IMR-90 (cell line): ENCODE results near the gene CARD10. TPM values are rescaled to one million over a fixed set of nuclear protein-coding genes. Genes with fewer than 3 reads are reported as not detected.
A peak's percentile ranks its signal among the peaks of the same experiment; 100 is the strongest.

Experiments
- ATAC-seq: fragments of 200-7000 bp; cut with Tn5 transposase; 2 replicates; pipeline ENCODE4 v1.9.1; 2020; ENCODE audit warnings: low read depth, mild to moderate bottlenecking, moderate library complexity
- BruUV-seq: library from RNA; stranded (reverse); fragments of 400-500 nt; replicated peaks from 2 replicates; lab custom pipeline; 2021; lab: Mats Ljungman, UMichigan
- CTCF ChIA-PET: fragments of 300-600 bp; formaldehyde crosslinking; extraction: SDS; loops from one replicate; lab custom pipeline; 2021; ENCODE audit warnings: antibody characterized with exemption; lab: Yijun Ruan, JAX
- POLR2A ChIA-PET: fragments of 300-600 bp; sonication (Branson Sonifier 250); formaldehyde crosslinking; loops from one replicate; lab custom pipeline; 2022; ENCODE audit warnings: antibody characterized with exemption; ENCODE audit not compliant: unreplicated experiment; lab: Charles Lee
- DNase-seq: peaks from one replicate; pipeline ENCODE4 v3.0.0; 2013
- H2AFZ ChIP-seq: replicated peaks from 2 replicates; pipeline ENCODE3; 2013; ENCODE audit warnings: low read length, mild to moderate bottlenecking; ENCODE audit not compliant: poor library complexity
- H2AK5ac ChIP-seq: 2 replicates; pipeline ENCODE4 v1.6.1; 2013; ENCODE audit warnings: low read depth, low read length, inconsistent platforms
- H2AK9ac ChIP-seq: replicated peaks from 2 replicates; pipeline ENCODE3; 2013; ENCODE audit warnings: mild to moderate bottlenecking, low read depth, low read length, moderate library complexity; ENCODE audit not compliant: poor library complexity
- H2BK120ac ChIP-seq: 2 replicates; pipeline ENCODE4 v1.6.1; 2013; ENCODE audit warnings: low read depth, low read length, inconsistent platforms
- H2BK15ac ChIP-seq: 3 replicates; pipeline ENCODE4 v1.6.1; 2013; ENCODE audit warnings: low read depth, low read length, inconsistent platforms
- H2BK20ac ChIP-seq: 2 replicates; pipeline ENCODE4 v1.6.1; 2013; ENCODE audit warnings: low read depth, mild to moderate bottlenecking, inconsistent platforms, low read length, moderate library complexity
- H2BK5ac ChIP-seq: 2 replicates; pipeline ENCODE4 v1.6.1; 2013; ENCODE audit warnings: mild to moderate bottlenecking, low read depth, low read length, inconsistent platforms; ENCODE audit not compliant: poor library complexity, severe bottlenecking
- H3K14ac ChIP-seq: replicated peaks from 2 replicates; pipeline ENCODE4 v1.6.1; 2013; ENCODE audit warnings: low read depth, low read length, inconsistent platforms
- H3K18ac ChIP-seq: 2 replicates; pipeline ENCODE4 v1.6.1; 2013; ENCODE audit warnings: low read depth, low read length, control low read depth
- H3K23ac ChIP-seq: 2 replicates; pipeline ENCODE4 v1.6.1; 2013; ENCODE audit warnings: low read depth, low read length, inconsistent platforms
- H3K27ac ChIP-seq: 2 replicates; pipeline ENCODE4 v1.5.1; 2013; ENCODE audit warnings: mild to moderate bottlenecking, control low read depth, low read length; ENCODE audit not compliant: insufficient read depth
- H3K27me3 ChIP-seq: 2 replicates; pipeline ENCODE4 v1.6.1; 2013; ENCODE audit warnings: low read length; ENCODE audit not compliant: control insufficient read depth, insufficient read depth
- H3K36me3 ChIP-seq: 2 replicates; pipeline ENCODE4 v1.6.1; 2013; ENCODE audit warnings: low read length, mixed read lengths; ENCODE audit not compliant: control insufficient read depth, insufficient read depth
- H3K4ac ChIP-seq: 2 replicates; pipeline ENCODE4 v1.6.1; 2013; ENCODE audit warnings: low read depth, low read length, inconsistent platforms
- H3K4me1 ChIP-seq: 2 replicates; pipeline ENCODE4 v1.6.1; 2013; ENCODE audit warnings: low read length, mixed read lengths; ENCODE audit not compliant: control insufficient read depth, insufficient read depth
- H3K4me2 ChIP-seq: 2 replicates; pipeline ENCODE4 v1.6.1; 2013; ENCODE audit warnings: low read depth, mild to moderate bottlenecking, control low read depth, low read length, moderate library complexity
- H3K4me3 ChIP-seq: 2 replicates; pipeline ENCODE4 v1.5.1; 2013; ENCODE audit warnings: low read depth, mild to moderate bottlenecking, control low read depth, low read length, moderate library complexity; ENCODE audit not compliant: insufficient read depth
- H3K56ac ChIP-seq: 2 replicates; pipeline ENCODE4 v1.6.1; 2013; ENCODE audit warnings: low read length, inconsistent platforms; ENCODE audit not compliant: insufficient read depth; ENCODE audit errors: extremely low read depth
- H3K79me1 ChIP-seq, 2 experiments: 2 replicates each; pipeline ENCODE4 v1.6.1; 2013; ENCODE audit warnings: low read length in 2 of 2, inconsistent platforms in 1 of 2, low read depth in 1 of 2
- H3K9ac ChIP-seq: 2 replicates; pipeline ENCODE4 v1.6.1; 2013; ENCODE audit warnings: low read depth, low read length, control low read depth
- H3K9me1 ChIP-seq: 2 replicates; pipeline ENCODE4 v1.6.1; 2013; ENCODE audit warnings: low read length, inconsistent platforms; ENCODE audit not compliant: insufficient read depth
- H3K9me3 ChIP-seq: 2 replicates; pipeline ENCODE4 v1.6.1; 2013; ENCODE audit warnings: low read length; ENCODE audit not compliant: control insufficient read depth, insufficient read depth
- H4K20me1 ChIP-seq: 2 replicates; pipeline ENCODE4 v1.6.1; 2013; ENCODE audit warnings: low read length, inconsistent platforms; ENCODE audit not compliant: insufficient read depth
- H4K5ac ChIP-seq: 2 replicates; pipeline ENCODE4 v1.6.1; 2013; ENCODE audit warnings: mild to moderate bottlenecking, low read depth, low read length, control low read depth
- H4K8ac ChIP-seq, 2 experiments: 2 replicates each; pipeline ENCODE4 v1.6.1; 2013; ENCODE audit warnings: low read depth in 2 of 2, low read length in 2 of 2, control low read depth in 1 of 2, inconsistent platforms in 1 of 2
- H4K91ac ChIP-seq: 2 replicates; pipeline ENCODE4 v1.6.1; 2013; ENCODE audit warnings: low read depth, low read length, inconsistent platforms; ENCODE audit not compliant: insufficient read depth
- BHLHE40 ChIP-seq: fragments of 150-350 bp; IDR thresholded peaks from 2 replicates; pipeline ENCODE4 v1.6.1; 2016; ENCODE audit warnings: mild to moderate bottlenecking, low read depth, low read length
- ELK1 ChIP-seq: fragments of 150-350 bp; IDR thresholded peaks from 2 replicates; pipeline ENCODE4 v1.6.1; 2016; ENCODE audit warnings: low read depth, mild to moderate bottlenecking, low read length, moderate library complexity, borderline replicate concordance
- MAFK ChIP-seq: IDR thresholded peaks from 2 replicates; pipeline ENCODE4 v1.6.1; 2012; ENCODE audit warnings: low read depth, low read length, improper control_type of control experiment
- MAZ ChIP-seq: IDR thresholded peaks from 2 replicates; pipeline ENCODE4 v1.6.1; 2012; ENCODE audit warnings: low read depth, mild to moderate bottlenecking, low read length, improper control_type of control experiment, moderate library complexity, borderline replicate concordance
- MXI1 ChIP-seq: IDR thresholded peaks from 2 replicates; pipeline ENCODE4 v1.6.1; 2012; ENCODE audit warnings: low read depth, mild to moderate bottlenecking, low read length, moderate library complexity, borderline replicate concordance
- POLR2A ChIP-seq: IDR thresholded peaks from 2 replicates; pipeline ENCODE4 v1.6.1; 2012; ENCODE audit warnings: mild to moderate bottlenecking, low read depth, low read length
- RAD21 ChIP-seq: IDR thresholded peaks from 2 replicates; pipeline ENCODE4 v1.6.1; 2012; ENCODE audit warnings: low read length, improper control_type of control experiment
- RCOR1 ChIP-seq: IDR thresholded peaks from 2 replicates; pipeline ENCODE4 v1.6.1; 2012; ENCODE audit warnings: mild to moderate bottlenecking, low read length, improper control_type of control experiment; ENCODE audit not compliant: insufficient replicate concordance
- RFX5 ChIP-seq: IDR thresholded peaks from 2 replicates; pipeline ENCODE4 v1.8.0; 2012; ENCODE audit warnings: low read depth, mild to moderate bottlenecking, low read length, moderate library complexity
- SMC3 ChIP-seq: fragments of 150-350 bp; IDR thresholded peaks from 2 replicates; pipeline ENCODE4 v1.6.1; 2016; ENCODE audit warnings: low read depth, mild to moderate bottlenecking, antibody characterized with exemption, low read length, moderate library complexity
- WGBS, 2 experiments: methylation state at CpG; one replicate each; pipeline versions ENCODE4 v1.1.5 to v1.1.7; 2013; ENCODE audit warnings: missing lambda C conversion rate in 2 of 2; ENCODE audit not compliant: insufficient read length in 1 of 2; ENCODE audit errors: extremely low coverage in 2 of 2; 5-methylcytosine and 5-hydroxymethylcytosine counted together
- dilution Hi-C: fragments of 300-500 bp; cut with HindIII; formaldehyde crosslinking; loops from one replicate; pipeline ENCODE4 v1.14.3; 2018; ENCODE audit warnings: low sequenced_read_pairs; ENCODE audit not compliant: unreplicated experiment
- in situ Hi-C: fragments of 300-500 bp; cut with MboI; formaldehyde crosslinking; loops from 3 replicates; pipeline ENCODE4 v1.14.3; 2019; ENCODE audit warnings: low sequenced_read_pairs, inconsistent platforms, mixed read lengths
- intact Hi-C: fragments of 100-400 bp; cut with micrococcal nuclease; formaldehyde crosslinking; loops from 2 replicates; pipeline ENCODE4 v1.10.0; 2022
- polyA plus RNA-seq, 3 experiments: library from polyadenylated mRNA; depleted of rRNA; stranded (reverse); fragments of >200 nt; gene quantifications; 2 replicates each; pipeline ENCODE4 v1.2.3, GENCODE V29; 2012; ENCODE audit warnings: low replicate concordance in 1 of 3
- total RNA-seq: library from RNA; depleted of rRNA; stranded (reverse); fragments of >200 nt; gene quantifications from 2 replicates; pipeline ENCODE4 v1.2.3, GENCODE V29; 2012
- TF ChIP-seq, protein P1 (sequence below): fragments of 150-350 bp; IDR thresholded peaks from 2 replicates; pipeline ENCODE4 v1.6.1; 2017; ENCODE audit warnings: mild to moderate bottlenecking, antibody characterized with exemption, low read length, low read depth
- TF ChIP-seq, protein P2 (sequence below): conservative IDR thresholded peaks from 2 replicates; pipeline ENCODE4 v1.5.1; 2012; ENCODE audit warnings: mild to moderate bottlenecking, low read depth, low read length, improper control_type of control experiment

Gene CARD10
- total and polyA plus RNA-seq, 2 of the 4 experiments (the other 2 are of a cell fraction), result 6.1 to 18.4 TPM

DNA sequence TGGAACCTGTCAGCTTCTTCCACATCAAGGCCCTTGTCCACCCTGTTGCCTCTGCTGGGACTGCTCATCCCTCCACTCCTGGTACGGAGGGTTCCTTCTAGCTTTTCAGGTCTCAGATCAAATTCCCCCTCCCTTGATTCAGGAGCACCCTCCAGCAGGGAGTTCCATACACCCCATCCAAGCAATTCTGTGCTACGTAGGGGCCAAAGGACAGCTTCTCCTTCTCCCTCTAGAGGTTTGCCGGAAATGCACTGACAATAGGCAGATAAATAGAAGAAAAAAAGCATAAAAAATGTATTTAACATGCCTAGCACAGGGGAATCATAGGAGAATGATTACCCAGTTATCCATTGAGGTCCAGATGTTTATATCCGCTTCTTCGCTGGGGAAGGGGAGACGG lies 3.3 kb upstream of the CARD10 start:
- Histone ChIP-seq H3K56ac (no peak overlapping the region), H3K23ac (no peak overlapping the region), H3K4me3 (no peak overlapping the region), H3K4me2 (no peak overlapping the region), H3K79me1 (peaks cover 6 to 23% of the 10 kb centered on the region in 2 experiments; a peak in 3 of 4 replicates), H4K5ac (no peak overlapping the region), H2AK5ac (no peak overlapping the region), H3K4ac (peak overlapping the region; percentile 21; the same call in 1 of the 2 replicates), H3K36me3 (no peaks in the 10 kb centered on the region), H3K14ac (no peak overlapping the region), H3K18ac (no peak overlapping the region), H2BK5ac (no peak overlapping the region), H3K9me3 (no peaks in the 10 kb centered on the region), H2BK20ac (0 out of 2 replicates have a peak overlapping the region, but pooled peaks have one; percentile 33), H3K27ac (no peak overlapping the region), H2BK15ac (0 out of 3 replicates have a peak overlapping the region, but pooled peaks have one; percentile 38), H2AFZ (no peak overlapping the region), H2BK120ac (no peak overlapping the region), H4K91ac (no peak overlapping the region), H4K20me1 (no peaks in the 10 kb centered on the region), H3K9ac (no peak overlapping the region), H3K27me3 (no peaks in the 10 kb centered on the region), H2AK9ac (no peak overlapping the region), H4K8ac (no peak overlapping the region), H3K9me1 (peaks cover 19% of the 10 kb centered on the region), H3K4me1 (peaks cover 22% of the 10 kb centered on the region)
- CTCF ChIA-PET, result no interaction called here
- dilution Hi-C loops (no loop called here), intact Hi-C loops (no loop called here), in situ Hi-C loops (no loop called here)
- ATAC-seq, result no peak
- no CpG with 5 or more reads among the region's 6 CpGs for WGBS, 2 experiments
- BruUV-seq, result no TSS peak
- TF ChIP-seq ELK1 (no peak), RAD21 (no peak), MAFK (no peak), POLR2A (no peak), MAZ (no peak), RCOR1 (no peak), RFX5 (no peak), MXI1 (no peak), SMC3 (no peak), BHLHE40 (no peak)
- TF ChIP-seq, protein P1, sequence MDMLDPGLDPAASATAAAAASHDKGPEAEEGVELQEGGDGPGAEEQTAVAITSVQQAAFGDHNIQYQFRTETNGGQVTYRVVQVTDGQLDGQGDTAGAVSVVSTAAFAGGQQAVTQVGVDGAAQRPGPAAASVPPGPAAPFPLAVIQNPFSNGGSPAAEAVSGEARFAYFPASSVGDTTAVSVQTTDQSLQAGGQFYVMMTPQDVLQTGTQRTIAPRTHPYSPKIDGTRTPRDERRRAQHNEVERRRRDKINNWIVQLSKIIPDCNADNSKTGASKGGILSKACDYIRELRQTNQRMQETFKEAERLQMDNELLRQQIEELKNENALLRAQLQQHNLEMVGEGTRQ, result no peak
- TF ChIP-seq, protein P2, sequence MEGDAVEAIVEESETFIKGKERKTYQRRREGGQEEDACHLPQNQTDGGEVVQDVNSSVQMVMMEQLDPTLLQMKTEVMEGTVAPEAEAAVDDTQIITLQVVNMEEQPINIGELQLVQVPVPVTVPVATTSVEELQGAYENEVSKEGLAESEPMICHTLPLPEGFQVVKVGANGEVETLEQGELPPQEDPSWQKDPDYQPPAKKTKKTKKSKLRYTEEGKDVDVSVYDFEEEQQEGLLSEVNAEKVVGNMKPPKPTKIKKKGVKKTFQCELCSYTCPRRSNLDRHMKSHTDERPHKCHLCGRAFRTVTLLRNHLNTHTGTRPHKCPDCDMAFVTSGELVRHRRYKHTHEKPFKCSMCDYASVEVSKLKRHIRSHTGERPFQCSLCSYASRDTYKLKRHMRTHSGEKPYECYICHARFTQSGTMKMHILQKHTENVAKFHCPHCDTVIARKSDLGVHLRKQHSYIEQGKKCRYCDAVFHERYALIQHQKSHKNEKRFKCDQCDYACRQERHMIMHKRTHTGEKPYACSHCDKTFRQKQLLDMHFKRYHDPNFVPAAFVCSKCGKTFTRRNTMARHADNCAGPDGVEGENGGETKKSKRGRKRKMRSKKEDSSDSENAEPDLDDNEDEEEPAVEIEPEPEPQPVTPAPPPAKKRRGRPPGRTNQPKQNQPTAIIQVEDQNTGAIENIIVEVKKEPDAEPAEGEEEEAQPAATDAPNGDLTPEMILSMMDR, result no peak
- POLR2A ChIA-PET, result no interaction called here
- DNase-seq, result no peak
